A549 (cell line): Measurements from ENCODE around the gene TDP2. TPM values are rescaled to one million over a fixed set of nuclear protein-coding genes. Genes with fewer than 3 reads are reported as not detected.
"Not testable (repeated sequence)": the region's sequence is repeated elsewhere in the genome, so short reads cannot be mapped to it uniquely, and the experiment has no call there.

Experiments
- ATAC-seq, 2 experiments: fragments of 200-7000 bp in 1 of 2; fragments of >200 bp in 1 of 2; cut with Nextera tagmentation in 1 of 2; cut with Tn5 transposase in 1 of 2; 3 replicates each; pipeline versions ENCODE4 v1.8.0 to v1.9.1; 2018 to 2020; ENCODE audit warnings: mild to moderate bottlenecking in 1 of 2, moderate library complexity in 1 of 2
- CTCF ChIA-PET: fragments of 300-600 bp; sonication (Branson Sonifier 250); formaldehyde crosslinking; extraction: SDS; loops from one replicate; lab custom pipeline; 2021; ENCODE audit warnings: antibody characterized with exemption, inconsistent platforms; lab: Yijun Ruan, JAX
- POLR2A ChIA-PET: fragments of 350-600 bp; formaldehyde crosslinking; extraction: SDS; loops from one replicate; lab custom pipeline; 2021; ENCODE audit warnings: antibody characterized with exemption, inconsistent platforms; lab: Yijun Ruan, JAX
- DNase-seq, 2 experiments: peaks; one replicate each; pipeline versions ENCODE4 v3.0.0 to v3.0.0-alpha.2; 2011 to 2016; ENCODE audit warnings: low read depth in 1 of 2, low spot score in 1 of 2
- FAIRE-seq: peaks from 2 replicates; lab custom pipeline; 2011; peaks lifted over from hg19 to GRCh38; lab: Jason Lieb, UNC
- H3K27ac ChIP-seq, 2 experiments: fragments of >200 bp; sonication (Bioruptor Twin); formaldehyde crosslinking; 3 replicates each; pipeline ENCODE4 v1.5.1; 2016 to 2017
- H3K4me1 ChIP-seq: fragments of >200 bp; sonication (Bioruptor Twin); formaldehyde crosslinking; 3 replicates; pipeline ENCODE4 v1.6.1; 2016
- H3K4me2 ChIP-seq: fragments of >200 bp; sonication (Bioruptor Twin); formaldehyde crosslinking; 3 replicates; pipeline ENCODE4 v1.6.1; 2016
- H3K4me3 ChIP-seq: fragments of >200 bp; sonication (Bioruptor Twin); formaldehyde crosslinking; 3 replicates; pipeline ENCODE4 v1.5.1; 2016
- H3K9me3 ChIP-seq: fragments of >200 bp; sonication (Bioruptor Twin); formaldehyde crosslinking; 3 replicates; pipeline ENCODE4 v1.6.1; 2016
- CBX8 ChIP-seq: fragments of 200-600 bp; sonication (generic); IDR thresholded peaks from 2 replicates; pipeline ENCODE4 v1.6.1; 2016
- CHD4 ChIP-seq: fragments of 200-600 bp; sonication (generic); IDR thresholded peaks from 2 replicates; pipeline ENCODE4 v1.6.1; 2016; ENCODE audit warnings: antibody characterized with exemption, mild to moderate bottlenecking, borderline replicate concordance
- FOSB ChIP-seq: fragments of 250-450 bp; sonication (Bioruptor Pico); IDR thresholded peaks from 2 replicates; pipeline ENCODE4 v1.5.0; 2020; ENCODE audit warnings: mild to moderate bottlenecking, moderate library complexity
- FOSL2 ChIP-seq, 2 experiments: fragments of 450-650 bp in 1 of 2; fragments of >200 bp in 1 of 2; sonication (Bioruptor Twin) in 1 of 2; formaldehyde crosslinking; IDR thresholded peaks; 2 replicates each; pipeline versions ENCODE4 v1.5.0 to v1.6.1; 2016 to 2020; ENCODE audit warnings: mild to moderate bottlenecking in 1 of 2, moderate library complexity in 1 of 2
- HOXA7 ChIP-seq: fragments of 250-450 bp; sonication (Bioruptor Pico); IDR thresholded peaks from 2 replicates; pipeline ENCODE4 v1.5.0; 2020; ENCODE audit warnings: mild to moderate bottlenecking, moderate library complexity
- MAFK ChIP-seq: fragments of 450-650 bp; IDR thresholded peaks from 2 replicates; pipeline ENCODE4 v1.6.1; 2014; ENCODE audit not compliant: partially characterized antibody
- MAZ ChIP-seq: fragments of 150-350 bp; IDR thresholded peaks from 2 replicates; pipeline ENCODE4 v1.6.1; 2014; ENCODE audit warnings: antibody characterized with exemption, low read depth, low read length, borderline replicate concordance
- NFE2L2 ChIP-seq: fragments of 150-350 bp; conservative IDR thresholded peaks from 2 replicates; pipeline ENCODE4 v1.6.1; 2014; ENCODE audit warnings: low read length
- PHF8 ChIP-seq: fragments of 200-600 bp; sonication (generic); IDR thresholded peaks from 2 replicates; pipeline ENCODE4 v1.6.1; 2016; ENCODE audit warnings: low read depth, mild to moderate bottlenecking, antibody characterized with exemption, moderate library complexity, borderline replicate concordance
- POLR2A ChIP-seq: IDR thresholded peaks from 2 replicates; pipeline ENCODE4 v1.6.1; 2012; ENCODE audit warnings: mild to moderate bottlenecking, low read length
- ZFP36 ChIP-seq: fragments of 450-650 bp; IDR thresholded peaks from 2 replicates; pipeline ENCODE4 v1.6.1; 2014; ENCODE audit warnings: borderline replicate concordance; ENCODE audit not compliant: partially characterized antibody
- WGBS: methylation state at CpG from one replicate; pipeline ENCODE4 v1.1.6; 2017; ENCODE audit errors: missing lambda C conversion rate; 5-methylcytosine and 5-hydroxymethylcytosine counted together
- polyA plus RNA-seq, 4 experiments: library from polyadenylated mRNA; depleted of rRNA in 3 of 4; stranded (reverse); fragments of >200 nt; fragmentation: RNase III in 1 of 4; extraction: RNeasy Plus Mini Kit Qiagen cat#74134 plus additional on column Dnase treatment in 1 of 4; gene quantifications; 2 replicates in 3 of 4; 3 replicates in 1 of 4; pipeline ENCODE4 v1.2.3, GENCODE V29; 2011 to 2017
- TF ChIP-seq, protein P1 (sequence below): fragments of 450-650 bp; IDR thresholded peaks from 2 replicates; pipeline ENCODE4 v1.6.1; 2014; ENCODE audit warnings: antibody characterized with exemption
- TF ChIP-seq, protein P2 (sequence below): fragments of 150-350 bp; IDR thresholded peaks from 2 replicates; pipeline ENCODE4 v1.6.1; 2014; ENCODE audit warnings: low read depth, mild to moderate bottlenecking, low read length
- TF ChIP-seq, protein P3 (sequence below): fragments of 250-450 bp; sonication (Bioruptor Pico); IDR thresholded peaks from 2 replicates; pipeline ENCODE4 v1.5.0; 2020; ENCODE audit warnings: low read depth, mild to moderate bottlenecking, moderate library complexity
- TF ChIP-seq, protein P4 (sequence below): fragments of >200 bp; sonication (Bioruptor Twin); formaldehyde crosslinking; IDR thresholded peaks from 2 replicates; pipeline ENCODE4 v1.6.1; 2016
- TF ChIP-seq, protein P5 (sequence below): fragments of >200 bp; sonication (Bioruptor Twin); formaldehyde crosslinking; IDR thresholded peaks from 3 replicates; pipeline ENCODE4 v1.5.1; 2016

The TDP2 gene
- polyA plus RNA-seq, 2 of the 4 experiments (the other 2 are of a cell fraction) = 52.6 to 91.7 TPM

DNA sequence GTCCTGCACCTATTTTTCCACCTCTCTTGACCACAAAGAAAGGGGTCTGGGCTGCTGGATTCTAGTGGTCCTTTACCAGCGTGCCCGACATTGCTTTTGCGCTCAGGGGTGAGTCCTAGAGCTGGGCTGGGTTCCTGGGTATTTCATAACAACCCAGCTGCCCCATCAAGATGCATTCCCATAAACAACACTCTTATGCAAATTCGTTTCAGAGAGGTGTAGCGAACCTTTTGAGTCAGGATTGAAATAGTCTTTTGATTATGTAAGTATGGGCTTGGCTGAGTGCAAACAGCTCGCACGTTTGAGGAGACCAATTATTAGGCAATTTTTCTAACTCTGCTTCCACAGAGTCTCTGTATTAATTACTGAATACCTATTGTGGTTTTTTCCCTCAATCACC lies 13.9 kb upstream of the TDP2 start:
- Histone ChIP-seq H3K4me2 (no peak overlapping the region), H3K9me3 (no peaks in the 10 kb centered on the region)
- no peak for FAIRE-seq
- TF ChIP-seq POLR2A = no peak
- TF ChIP-seq FOSB = no peak
- no peak for TF ChIP-seq NFE2L2
- no peak for TF ChIP-seq HOXA7 (CRISPR knock-in tag)
- TF ChIP-seq, protein P1, sequence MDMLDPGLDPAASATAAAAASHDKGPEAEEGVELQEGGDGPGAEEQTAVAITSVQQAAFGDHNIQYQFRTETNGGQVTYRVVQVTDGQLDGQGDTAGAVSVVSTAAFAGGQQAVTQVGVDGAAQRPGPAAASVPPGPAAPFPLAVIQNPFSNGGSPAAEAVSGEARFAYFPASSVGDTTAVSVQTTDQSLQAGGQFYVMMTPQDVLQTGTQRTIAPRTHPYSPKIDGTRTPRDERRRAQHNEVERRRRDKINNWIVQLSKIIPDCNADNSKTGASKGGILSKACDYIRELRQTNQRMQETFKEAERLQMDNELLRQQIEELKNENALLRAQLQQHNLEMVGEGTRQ = no peak
- TF ChIP-seq MAZ = no peak
- TF ChIP-seq FOSL2 (IDR thresholded peaks at IDR 0.05) = no peak
- no peak for TF ChIP-seq FOSL2 (CRISPR knock-in tag; IDR thresholded peaks at IDR 0.05)
- TF ChIP-seq, protein P2, sequence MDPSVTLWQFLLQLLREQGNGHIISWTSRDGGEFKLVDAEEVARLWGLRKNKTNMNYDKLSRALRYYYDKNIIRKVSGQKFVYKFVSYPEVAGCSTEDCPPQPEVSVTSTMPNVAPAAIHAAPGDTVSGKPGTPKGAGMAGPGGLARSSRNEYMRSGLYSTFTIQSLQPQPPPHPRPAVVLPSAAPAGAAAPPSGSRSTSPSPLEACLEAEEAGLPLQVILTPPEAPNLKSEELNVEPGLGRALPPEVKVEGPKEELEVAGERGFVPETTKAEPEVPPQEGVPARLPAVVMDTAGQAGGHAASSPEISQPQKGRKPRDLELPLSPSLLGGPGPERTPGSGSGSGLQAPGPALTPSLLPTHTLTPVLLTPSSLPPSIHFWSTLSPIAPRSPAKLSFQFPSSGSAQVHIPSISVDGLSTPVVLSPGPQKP = no peak
- no peak for TF ChIP-seq CHD4
- TF ChIP-seq, protein P3, sequence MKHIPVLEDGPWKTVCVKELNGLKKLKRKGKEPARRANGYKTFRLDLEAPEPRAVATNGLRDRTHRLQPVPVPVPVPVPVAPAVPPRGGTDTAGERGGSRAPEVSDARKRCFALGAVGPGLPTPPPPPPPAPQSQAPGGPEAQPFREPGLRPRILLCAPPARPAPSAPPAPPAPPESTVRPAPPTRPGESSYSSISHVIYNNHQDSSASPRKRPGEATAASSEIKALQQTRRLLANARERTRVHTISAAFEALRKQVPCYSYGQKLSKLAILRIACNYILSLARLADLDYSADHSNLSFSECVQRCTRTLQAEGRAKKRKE = no peak
- TF ChIP-seq MAFK = no peak
- TF ChIP-seq ZFP36 = no peak
- TF ChIP-seq PHF8 = no peak
- TF ChIP-seq, protein P4, sequence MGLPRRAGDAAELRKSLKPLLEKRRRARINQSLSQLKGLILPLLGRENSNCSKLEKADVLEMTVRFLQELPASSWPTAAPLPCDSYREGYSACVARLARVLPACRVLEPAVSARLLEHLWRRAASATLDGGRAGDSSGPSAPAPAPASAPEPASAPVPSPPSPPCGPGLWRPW = no peak
- no peak for TF ChIP-seq CBX8
- TF ChIP-seq, all 56 proteins: peak for 0
- no peak for ATAC-seq
- ChIA-PET POLR2A (no interaction called here), CTCF (no interaction called here)
- H3K4me3 ChIP-seq = no peak overlapping the region
- no peak for DNase-seq
- 90% methylated on average over 7 of the region's 7 CpGs for WGBS
- no peaks in the 10 kb centered on the region for H3K4me1 ChIP-seq
- H3K27ac ChIP-seq = no peak overlapping the region

DNA sequence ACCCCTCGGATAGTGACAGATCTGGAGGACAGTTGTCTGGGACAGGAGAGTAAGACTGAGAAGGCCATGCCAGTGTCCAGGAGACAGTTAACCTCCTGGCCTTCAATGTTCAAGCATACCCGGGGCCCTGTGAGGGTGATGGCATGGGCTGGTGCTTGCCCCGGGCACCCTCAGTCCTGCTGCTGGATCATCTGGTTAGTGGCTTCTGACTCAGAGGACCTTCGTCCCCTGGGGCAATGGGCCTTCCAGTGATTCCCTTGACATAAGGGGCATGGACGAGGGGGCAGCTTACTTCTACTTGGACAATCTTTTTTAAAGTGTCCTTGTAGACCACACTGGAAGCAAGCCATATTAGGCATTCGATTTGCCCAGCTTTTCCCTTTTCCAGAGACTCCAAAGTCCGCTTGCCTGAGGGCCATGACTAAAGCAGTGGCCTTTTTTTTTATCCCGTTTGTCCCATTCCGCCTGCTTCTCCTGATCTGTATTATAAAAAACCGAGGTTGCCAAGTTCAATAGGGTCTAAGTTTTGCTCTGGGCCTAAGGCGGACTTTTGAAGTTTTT lies 12.2 kb upstream of the TDP2 start:
- ATAC-seq, H3K4me1 ChIP-seq, H3K27ac ChIP-seq, FAIRE-seq, H3K4me3 ChIP-seq, H3K9me3 ChIP-seq, H3K4me2 ChIP-seq, POLR2A ChIA-PET, DNase-seq, CTCF ChIA-PET: not testable (repeated sequence)
- WGBS = 71% methylated on average over 10 of the region's 11 CpGs

DNA sequence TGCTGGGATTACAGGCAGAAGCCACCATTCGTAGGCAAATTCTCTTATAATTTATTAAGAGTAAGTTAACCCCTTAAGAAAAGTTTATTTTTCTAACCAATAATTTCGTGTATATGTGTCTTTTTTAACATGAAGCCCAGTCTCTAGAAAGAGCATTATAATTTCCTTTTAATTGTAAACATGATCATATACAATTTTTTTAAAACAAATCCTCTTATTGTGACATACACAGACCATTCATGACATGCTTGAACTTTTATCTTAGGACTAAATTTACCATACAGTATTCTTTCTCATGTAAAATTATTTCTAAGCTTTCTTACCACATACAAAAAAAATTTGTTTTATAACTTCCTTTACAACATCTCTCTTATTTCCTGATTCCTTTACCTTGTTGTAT lies 6.9 kb upstream of the TDP2 start:
- TF ChIP-seq, protein P5, sequence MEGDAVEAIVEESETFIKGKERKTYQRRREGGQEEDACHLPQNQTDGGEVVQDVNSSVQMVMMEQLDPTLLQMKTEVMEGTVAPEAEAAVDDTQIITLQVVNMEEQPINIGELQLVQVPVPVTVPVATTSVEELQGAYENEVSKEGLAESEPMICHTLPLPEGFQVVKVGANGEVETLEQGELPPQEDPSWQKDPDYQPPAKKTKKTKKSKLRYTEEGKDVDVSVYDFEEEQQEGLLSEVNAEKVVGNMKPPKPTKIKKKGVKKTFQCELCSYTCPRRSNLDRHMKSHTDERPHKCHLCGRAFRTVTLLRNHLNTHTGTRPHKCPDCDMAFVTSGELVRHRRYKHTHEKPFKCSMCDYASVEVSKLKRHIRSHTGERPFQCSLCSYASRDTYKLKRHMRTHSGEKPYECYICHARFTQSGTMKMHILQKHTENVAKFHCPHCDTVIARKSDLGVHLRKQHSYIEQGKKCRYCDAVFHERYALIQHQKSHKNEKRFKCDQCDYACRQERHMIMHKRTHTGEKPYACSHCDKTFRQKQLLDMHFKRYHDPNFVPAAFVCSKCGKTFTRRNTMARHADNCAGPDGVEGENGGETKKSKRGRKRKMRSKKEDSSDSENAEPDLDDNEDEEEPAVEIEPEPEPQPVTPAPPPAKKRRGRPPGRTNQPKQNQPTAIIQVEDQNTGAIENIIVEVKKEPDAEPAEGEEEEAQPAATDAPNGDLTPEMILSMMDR = no peak
- TF ChIP-seq ZFP36 = peak; percentile 84
- Histone ChIP-seq H3K4me1 (peaks cover 9% of the 10 kb centered on the region; the same call in 2 of the 3 replicates), H3K9me3 (peaks cover 12% of the 10 kb centered on the region), H3K27ac (no peak overlapping the region), H3K4me3 (no peak overlapping the region), H3K4me2 (no peak overlapping the region)
- WGBS = 52% methylated on average over 2 of the region's 2 CpGs
- DNase-seq (no peak), FAIRE-seq (no peak), ATAC-seq (no peak)
- ChIA-PET POLR2A (interaction anchor here (0.6 kb wide), 1 partner anchor 39 kb away, joined by 3 read pairs; no protein-coding TSS in a partner anchor), CTCF (no interaction called here)
